OCI-LY3 (cell line): ENCODE measurements around the gene ANKS1B.

Experiments used
- H2AFZ ChIP-seq: fragments of 200-600, 300-600 bp; shearing (Covaris generic); 2 replicates; pipeline ENCODE4 v1.6.0; 2014; ENCODE audit warnings: antibody characterized with exemption, low read depth, low read length
- H3K27ac ChIP-seq: fragments of 200-600, 300-600 bp; sonication (generic); 2 replicates; pipeline ENCODE4 v1.5.1; 2014; ENCODE audit warnings: mild to moderate bottlenecking, low read length, moderate library complexity, mixed read lengths
- H3K27me3 ChIP-seq: fragments of 200-600, 300-600 bp; sonication (generic); 2 replicates; pipeline ENCODE4 v1.6.1; 2014; ENCODE audit warnings: low read depth, low read length, mixed read lengths
- H3K36me3 ChIP-seq: fragments of 200-600, 300-600 bp; sonication (generic); replicated peaks from 2 replicates; pipeline ENCODE3; 2014; ENCODE audit warnings: low read depth, low read length, mixed read lengths
- H3K4me1 ChIP-seq: fragments of 300-600, 200-600 bp; sonication (generic); 2 replicates; pipeline ENCODE4 v1.6.1; 2014; ENCODE audit warnings: low read length, mixed read lengths
- H3K4me2 ChIP-seq: fragments of 200-600, 300-600 bp; sonication (generic); 2 replicates; pipeline ENCODE4 v1.6.1; 2014; ENCODE audit warnings: low read length, mixed read lengths
- H3K4me3 ChIP-seq: fragments of 300-600, 200-600 bp; sonication (generic); 2 replicates; pipeline ENCODE4 v1.5.1; 2014; ENCODE audit warnings: antibody characterized with exemption, mild to moderate bottlenecking, low read length, moderate library complexity
- H3K79me2 ChIP-seq: fragments of 300-600, 200-600 bp; shearing (Covaris generic); 2 replicates; pipeline ENCODE4 v1.6.1; 2014; ENCODE audit warnings: mild to moderate bottlenecking, low read length, mixed read lengths
- H3K9ac ChIP-seq: fragments of 300-600, 200-600 bp; shearing (Covaris generic); 2 replicates; pipeline ENCODE4 v1.6.0; 2014; ENCODE audit warnings: mild to moderate bottlenecking, low read length, moderate library complexity
- H3K9me3 ChIP-seq: fragments of 200-600, 300-600 bp; shearing (Covaris generic); 2 replicates; pipeline ENCODE4 v1.6.1; 2014; ENCODE audit warnings: low read length, mixed read lengths; ENCODE audit not compliant: insufficient read depth
- H4K20me1 ChIP-seq: fragments of 200-600, 300-600 bp; sonication (generic); 2 replicates; pipeline ENCODE4 v1.6.1; 2016; ENCODE audit warnings: low read length, mixed read lengths; ENCODE audit not compliant: insufficient read depth
- EZH2phosphoT487 ChIP-seq: fragments of 200-600 bp; shearing (Covaris generic); IDR thresholded peaks from 2 replicates; pipeline ENCODE4 v1.6.1; 2018; ENCODE audit warnings: antibody characterized with exemption, mixed run types, low read depth
- TF ChIP-seq, protein P1 (sequence below): fragments of 200-600, 300-600 bp; sonication (generic); IDR thresholded peaks from 2 replicates; pipeline ENCODE4 v1.5.1; 2014; ENCODE audit warnings: antibody characterized with exemption, low read length, low read depth

Gene ANKS1B

DNA sequence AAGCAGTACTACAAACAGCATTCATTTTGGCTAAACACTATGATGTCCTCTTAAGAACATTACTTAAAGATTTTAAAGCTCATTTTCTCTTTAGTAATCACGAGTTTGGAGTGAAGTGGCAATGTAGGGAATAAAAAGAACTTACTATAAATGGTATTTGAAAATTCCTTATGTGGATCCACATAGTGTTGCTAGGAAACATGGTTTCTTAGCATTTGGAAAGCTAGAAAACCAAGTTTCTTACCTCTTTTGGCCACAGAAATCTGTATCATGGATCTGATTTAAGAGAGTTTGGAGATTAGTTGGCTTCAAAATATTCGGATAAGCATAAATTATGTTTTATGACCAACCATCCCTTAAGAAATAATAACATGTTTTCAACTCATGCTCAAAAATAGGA, 674.9 kb downstream of the ANKS1B start:
- peaks cover 9% of the 10 kb centered on the region for H3K4me1 ChIP-seq
- H2AFZ ChIP-seq, result no peak overlapping the region
- H3K9me3 ChIP-seq, result no peaks in the 10 kb centered on the region
- no peaks in the 10 kb centered on the region for H3K79me2 ChIP-seq
- H3K4me2 ChIP-seq, result no peak overlapping the region
- no peaks in the 10 kb centered on the region for H4K20me1 ChIP-seq
- TF ChIP-seq, protein P1, sequence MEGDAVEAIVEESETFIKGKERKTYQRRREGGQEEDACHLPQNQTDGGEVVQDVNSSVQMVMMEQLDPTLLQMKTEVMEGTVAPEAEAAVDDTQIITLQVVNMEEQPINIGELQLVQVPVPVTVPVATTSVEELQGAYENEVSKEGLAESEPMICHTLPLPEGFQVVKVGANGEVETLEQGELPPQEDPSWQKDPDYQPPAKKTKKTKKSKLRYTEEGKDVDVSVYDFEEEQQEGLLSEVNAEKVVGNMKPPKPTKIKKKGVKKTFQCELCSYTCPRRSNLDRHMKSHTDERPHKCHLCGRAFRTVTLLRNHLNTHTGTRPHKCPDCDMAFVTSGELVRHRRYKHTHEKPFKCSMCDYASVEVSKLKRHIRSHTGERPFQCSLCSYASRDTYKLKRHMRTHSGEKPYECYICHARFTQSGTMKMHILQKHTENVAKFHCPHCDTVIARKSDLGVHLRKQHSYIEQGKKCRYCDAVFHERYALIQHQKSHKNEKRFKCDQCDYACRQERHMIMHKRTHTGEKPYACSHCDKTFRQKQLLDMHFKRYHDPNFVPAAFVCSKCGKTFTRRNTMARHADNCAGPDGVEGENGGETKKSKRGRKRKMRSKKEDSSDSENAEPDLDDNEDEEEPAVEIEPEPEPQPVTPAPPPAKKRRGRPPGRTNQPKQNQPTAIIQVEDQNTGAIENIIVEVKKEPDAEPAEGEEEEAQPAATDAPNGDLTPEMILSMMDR, result no peak
- no peak for TF ChIP-seq EZH2phosphoT487
- no peaks in the 10 kb centered on the region for H3K27me3 ChIP-seq
- H3K27ac ChIP-seq, result no peak overlapping the region
- H3K9ac ChIP-seq, result no peak overlapping the region
- H3K4me3 ChIP-seq, result no peak overlapping the region
- no peaks in the 10 kb centered on the region for H3K36me3 ChIP-seq

DNA sequence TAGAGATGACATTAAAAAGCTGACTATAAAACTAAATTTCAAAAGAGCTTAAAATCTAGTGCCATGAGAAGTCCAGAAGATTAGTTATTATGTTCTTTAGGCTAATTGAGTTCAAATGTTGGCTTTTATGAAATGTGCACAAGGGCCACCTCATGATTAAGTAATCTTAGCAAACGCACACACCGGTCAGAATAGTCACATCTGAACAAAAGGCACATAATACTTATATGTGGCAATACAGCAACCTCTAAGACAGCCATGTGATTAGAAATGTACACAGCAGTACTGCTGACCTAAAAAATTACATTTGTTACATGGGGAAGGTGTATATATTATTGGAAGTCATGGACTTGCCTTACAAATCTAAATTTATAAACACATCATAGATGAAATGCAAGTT, 681.9 kb downstream of the ANKS1B start:
- H2AFZ ChIP-seq, result no peak overlapping the region
- H3K9ac ChIP-seq, result no peak overlapping the region
- no peaks in the 10 kb centered on the region for H3K79me2 ChIP-seq
- H3K9me3 ChIP-seq, result no peaks in the 10 kb centered on the region
- no peak overlapping the region for H3K4me2 ChIP-seq
- peaks cover 6% of the 10 kb centered on the region for H3K4me1 ChIP-seq
- no peaks in the 10 kb centered on the region for H4K20me1 ChIP-seq
- no peaks in the 10 kb centered on the region for H3K27me3 ChIP-seq
- H3K36me3 ChIP-seq, result peaks cover 6% of the 10 kb centered on the region
- H3K27ac ChIP-seq, result no peak overlapping the region
- H3K4me3 ChIP-seq, result no peak overlapping the region
- no peak for TF ChIP-seq EZH2phosphoT487
- TF ChIP-seq, protein P1, result no peak

DNA sequence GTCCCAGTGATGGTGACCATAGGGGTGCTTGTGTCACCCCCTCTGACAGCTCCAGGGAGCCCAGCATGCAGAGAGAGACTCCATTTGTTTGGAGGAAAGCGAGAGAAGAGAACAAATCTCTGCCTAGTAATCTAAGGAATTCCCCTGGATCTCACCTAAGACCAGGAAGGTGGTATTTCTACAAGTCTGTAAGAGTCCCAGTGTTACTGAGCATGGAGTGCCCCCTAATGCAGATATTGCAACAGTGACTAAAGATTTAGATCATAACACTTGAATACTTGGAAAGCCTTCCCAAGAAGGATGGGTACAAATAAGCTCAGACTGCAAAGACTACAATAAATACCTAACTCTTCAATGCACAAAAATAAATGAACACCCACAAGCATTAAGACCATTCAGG, 697.6 kb downstream of the ANKS1B start:
- Histone ChIP-seq H3K4me2 (no peak overlapping the region), H3K27ac (no peak overlapping the region), H3K9ac (no peak overlapping the region), H3K79me2 (no peaks in the 10 kb centered on the region), H3K4me3 (no peak overlapping the region), H4K20me1 (no peaks in the 10 kb centered on the region), H3K4me1 (peaks cover 25% of the 10 kb centered on the region), H3K36me3 (peaks cover 12% of the 10 kb centered on the region), H3K9me3 (peaks cover 28% of the 10 kb centered on the region; the same call in 1 of the 2 replicates), H2AFZ (no peak overlapping the region), H3K27me3 (no peaks in the 10 kb centered on the region)
- TF ChIP-seq, protein P1, result peak; percentile 16; the same call in 1 of the 2 replicates
- no peak for TF ChIP-seq EZH2phosphoT487

DNA sequence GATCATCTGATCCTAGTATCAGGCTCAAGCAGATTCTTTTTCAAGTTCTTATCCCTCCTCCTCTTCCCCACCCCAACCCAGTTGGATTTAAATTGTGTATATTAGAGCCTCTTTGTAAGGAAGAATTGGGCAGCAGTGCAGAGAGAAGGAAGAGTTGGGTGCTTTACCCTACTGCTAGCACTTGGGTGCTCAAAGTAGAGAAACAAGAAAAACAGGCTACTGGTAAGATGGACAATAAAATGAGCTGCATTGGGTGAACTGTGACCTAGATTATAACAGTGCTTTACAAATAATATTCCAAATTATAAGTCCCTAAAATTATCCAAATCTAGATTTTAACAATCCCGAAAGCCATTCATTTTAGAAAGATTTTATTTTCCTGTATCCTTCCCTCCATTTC, 700.6 kb downstream of the ANKS1B start:
- no peaks in the 10 kb centered on the region for H3K27me3 ChIP-seq
- no peak overlapping the region for H3K4me3 ChIP-seq
- TF ChIP-seq, protein P1, result no peak
- no peak for TF ChIP-seq EZH2phosphoT487
- H3K4me1 ChIP-seq, result peaks cover 45% of the 10 kb centered on the region
- H3K9ac ChIP-seq, result no peak overlapping the region
- H2AFZ ChIP-seq, result no peak overlapping the region
- H3K79me2 ChIP-seq, result no peaks in the 10 kb centered on the region
- peaks cover 8% of the 10 kb centered on the region; the same call in 1 of the 2 replicates for H3K9me3 ChIP-seq
- H3K27ac ChIP-seq, result no peak overlapping the region
- H4K20me1 ChIP-seq, result no peaks in the 10 kb centered on the region
- H3K36me3 ChIP-seq, result peaks cover 6% of the 10 kb centered on the region
- no peak overlapping the region for H3K4me2 ChIP-seq
